ENCODE results near the gene RNU1-2.
"Not testable (repeated sequence)": the region's sequence is repeated elsewhere in the genome, so short reads cannot be mapped to it uniquely, and the experiment has no call there.

DNA sequence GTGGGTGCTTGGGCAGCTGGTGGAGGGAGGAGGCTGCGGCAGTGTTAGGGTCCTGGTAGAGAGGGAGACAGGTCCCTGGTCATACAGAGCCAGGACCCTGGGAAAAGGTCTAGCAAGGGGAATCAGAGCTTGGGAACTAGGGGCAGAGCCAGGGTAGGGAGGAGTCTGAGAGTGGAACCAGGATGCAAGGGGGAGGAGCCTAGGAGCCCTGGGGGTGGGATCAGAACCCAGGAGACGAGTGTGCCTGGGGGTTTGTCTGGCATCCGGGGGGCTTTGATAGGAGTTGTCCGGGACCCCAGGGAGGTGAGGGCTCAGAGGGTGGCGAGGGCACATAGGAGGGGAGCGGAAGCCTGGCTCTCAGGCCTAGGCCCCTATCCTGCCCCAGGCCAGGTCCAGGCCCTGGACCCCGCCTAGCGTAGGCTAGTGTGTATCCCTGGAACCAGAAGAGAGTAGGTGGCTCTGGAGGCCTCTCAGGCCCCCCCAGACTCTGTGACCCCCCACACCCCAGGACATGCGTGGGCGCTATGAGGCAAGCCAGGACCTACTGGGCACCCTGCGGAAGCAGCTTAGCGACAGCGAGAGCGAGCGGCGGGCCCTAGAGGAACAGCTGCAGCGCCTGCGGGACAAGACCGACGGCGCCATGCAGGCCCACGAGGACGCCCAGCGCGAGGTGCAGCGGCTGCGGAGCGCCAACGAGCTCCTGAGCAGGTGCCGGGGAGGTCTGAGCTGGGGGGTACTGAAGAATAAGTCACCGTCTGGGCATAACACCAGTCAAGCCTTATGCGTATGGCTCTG lies 43.8 kb downstream of the RNU1-2 start:
- TF ChIP-seq, protein P1, sequence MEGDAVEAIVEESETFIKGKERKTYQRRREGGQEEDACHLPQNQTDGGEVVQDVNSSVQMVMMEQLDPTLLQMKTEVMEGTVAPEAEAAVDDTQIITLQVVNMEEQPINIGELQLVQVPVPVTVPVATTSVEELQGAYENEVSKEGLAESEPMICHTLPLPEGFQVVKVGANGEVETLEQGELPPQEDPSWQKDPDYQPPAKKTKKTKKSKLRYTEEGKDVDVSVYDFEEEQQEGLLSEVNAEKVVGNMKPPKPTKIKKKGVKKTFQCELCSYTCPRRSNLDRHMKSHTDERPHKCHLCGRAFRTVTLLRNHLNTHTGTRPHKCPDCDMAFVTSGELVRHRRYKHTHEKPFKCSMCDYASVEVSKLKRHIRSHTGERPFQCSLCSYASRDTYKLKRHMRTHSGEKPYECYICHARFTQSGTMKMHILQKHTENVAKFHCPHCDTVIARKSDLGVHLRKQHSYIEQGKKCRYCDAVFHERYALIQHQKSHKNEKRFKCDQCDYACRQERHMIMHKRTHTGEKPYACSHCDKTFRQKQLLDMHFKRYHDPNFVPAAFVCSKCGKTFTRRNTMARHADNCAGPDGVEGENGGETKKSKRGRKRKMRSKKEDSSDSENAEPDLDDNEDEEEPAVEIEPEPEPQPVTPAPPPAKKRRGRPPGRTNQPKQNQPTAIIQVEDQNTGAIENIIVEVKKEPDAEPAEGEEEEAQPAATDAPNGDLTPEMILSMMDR (IDR thresholded peaks at IDR 0.05; ENCODE audit: low read length): not testable (repeated sequence)
- not testable (repeated sequence) for TF ChIP-seq EZH2 (optimal IDR thresholded peaks at IDR 0.05; ENCODE audit: low read depth, low read length)
